HFF-Myc (cell line): Measurements from ENCODE around the gene ASPM.

ENCODE experiments used
- DNase-seq: peaks from one replicate; pipeline ENCODE4 v3.0.0-alpha.2; 2011; ENCODE audit warnings: low read depth; ENCODE audit errors: extremely low read depth
- H3K4me3 ChIP-seq: replicated peaks from 2 replicates; pipeline ENCODE4 v1.5.1; 2011; ENCODE audit warnings: low read depth, mild to moderate bottlenecking, control low read depth, low read length
- CTCF ChIP-seq: IDR thresholded peaks from 2 replicates; pipeline ENCODE4 v1.5.1; 2012; ENCODE audit warnings: mild to moderate bottlenecking, low read depth, low read length, control low read depth; ENCODE audit errors: missing control alignments

The ASPM gene

GRCh38 chr1:197066277-197066676 lies 80.2 kb downstream of the ASPM start:
- no peak overlapping the region for H3K4me3 ChIP-seq
- DNase-seq, result no peak
- TF ChIP-seq CTCF, result no peak

DNA sequence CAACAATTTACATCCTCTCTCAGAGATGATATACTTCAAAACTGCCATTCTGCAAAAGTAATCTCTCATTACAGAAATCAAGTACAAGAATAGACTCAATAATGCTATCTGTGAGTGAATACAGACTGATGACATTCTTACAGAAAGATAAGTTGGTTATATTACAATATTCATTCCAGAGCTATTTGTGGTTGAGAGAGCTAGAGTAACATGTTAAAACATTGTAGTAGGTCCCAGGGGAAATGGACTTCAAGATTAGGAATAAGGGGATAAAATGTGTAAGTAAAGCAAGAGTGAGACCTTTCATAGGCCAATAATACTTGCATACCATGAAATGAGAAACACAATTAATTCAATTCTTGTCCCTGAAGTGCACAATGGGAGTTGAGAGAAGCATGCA lies 80.9 kb downstream of the ASPM start:
- no peak overlapping the region for H3K4me3 ChIP-seq
- no peak for DNase-seq
- no peak for TF ChIP-seq CTCF

GRCh38 chr1:197063212-197063611 lies 83.3 kb downstream of the ASPM start:
- DNase-seq, result no peak
- TF ChIP-seq CTCF, result no peak
- no peak overlapping the region for H3K4me3 ChIP-seq

- no peak for DNase-seq
- TF ChIP-seq CTCF, result no peak
- H3K4me3 ChIP-seq, result no peak overlapping the region
Observed at GRCh38 chr1:197062692-197063091, 83.8 kb downstream of the ASPM start.

GRCh38 chr1:197049100-197049499 lies 97.4 kb downstream of the ASPM start:
- TF ChIP-seq CTCF, result no peak
- no peak overlapping the region for H3K4me3 ChIP-seq
- DNase-seq, result no peak

DNA sequence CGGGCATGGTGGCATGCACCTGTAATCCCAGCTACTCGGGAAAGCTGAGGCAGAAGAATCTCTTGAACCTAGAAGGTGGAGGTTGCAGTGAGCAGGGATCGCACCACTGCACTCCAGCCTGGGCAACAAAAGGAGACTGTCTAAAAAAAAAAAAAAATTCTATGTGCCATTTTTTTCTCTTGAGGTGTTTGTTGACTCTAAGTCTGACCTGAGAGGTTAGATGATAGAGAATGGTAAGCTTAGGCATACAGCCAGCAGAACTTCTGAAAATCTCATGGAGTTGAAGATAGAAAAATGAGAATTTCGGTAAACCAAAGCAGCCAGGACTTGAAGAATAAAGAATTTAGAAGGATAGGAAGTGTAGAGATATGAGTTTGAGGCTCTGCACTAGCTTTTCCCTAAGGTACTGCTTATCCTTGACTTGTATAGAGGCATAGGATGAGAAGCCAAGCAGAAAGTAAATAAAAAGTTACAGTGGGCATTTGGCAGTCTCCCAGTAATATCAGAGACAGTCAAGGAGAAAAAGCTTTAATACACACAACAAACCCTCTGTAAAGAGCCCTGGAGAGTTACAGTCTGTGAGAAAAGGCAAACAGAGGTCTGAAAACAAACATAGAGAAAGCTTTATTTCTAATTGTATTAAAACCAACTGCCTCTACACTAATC lies 103.7 kb downstream of the ASPM start:
- no peak for DNase-seq
- no peak for TF ChIP-seq CTCF
- no peak overlapping the region for H3K4me3 ChIP-seq
